GM19239 (cell line): ENCODE data around the gene PPP1R14C.

Experiments used
- DNase-seq: peaks from one replicate; pipeline ENCODE4 v3.0.0; 2011; ENCODE audit warnings: low spot score; ENCODE audit not compliant: insufficient read length
- FAIRE-seq: peaks from 2 replicates; lab custom pipeline; 2011; peaks lifted over from hg19 to GRCh38; lab: Jason Lieb, UNC

PPP1R14C gene

GRCh38 chr6:150282806-150283205 is 140.0 kb downstream of the PPP1R14C start:
- FAIRE-seq (no peak), DNase-seq (no peak)

- FAIRE-seq (no peak), DNase-seq (no peak)
Observed at GRCh38 chr6:150286460-150286859, 143.6 kb downstream of the PPP1R14C start.

DNA sequence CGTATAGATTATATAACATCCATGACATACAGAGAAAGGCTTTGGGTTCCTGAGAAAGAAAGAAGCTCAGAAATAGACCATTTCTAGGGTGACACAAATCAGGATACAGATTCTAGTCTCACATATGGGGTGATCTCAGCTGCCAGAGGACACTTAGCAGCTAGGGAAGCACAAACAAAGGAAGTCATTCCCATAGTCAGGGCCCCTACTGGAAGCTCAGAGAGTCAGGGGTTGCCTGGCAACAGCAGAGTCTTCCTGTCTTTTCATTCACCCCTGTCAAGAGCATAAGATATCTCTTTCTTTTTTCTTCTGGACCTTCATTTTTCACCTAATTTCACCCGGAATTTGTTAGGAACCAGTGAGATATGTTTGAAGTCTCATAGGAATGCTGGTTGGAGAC is 144.1 kb downstream of the PPP1R14C start:
- FAIRE-seq: no peak
- no peak for DNase-seq

- no peak for FAIRE-seq
- DNase-seq: no peak
Observed at GRCh38 chr6:150288456-150288855, 145.6 kb downstream of the PPP1R14C start.

DNA sequence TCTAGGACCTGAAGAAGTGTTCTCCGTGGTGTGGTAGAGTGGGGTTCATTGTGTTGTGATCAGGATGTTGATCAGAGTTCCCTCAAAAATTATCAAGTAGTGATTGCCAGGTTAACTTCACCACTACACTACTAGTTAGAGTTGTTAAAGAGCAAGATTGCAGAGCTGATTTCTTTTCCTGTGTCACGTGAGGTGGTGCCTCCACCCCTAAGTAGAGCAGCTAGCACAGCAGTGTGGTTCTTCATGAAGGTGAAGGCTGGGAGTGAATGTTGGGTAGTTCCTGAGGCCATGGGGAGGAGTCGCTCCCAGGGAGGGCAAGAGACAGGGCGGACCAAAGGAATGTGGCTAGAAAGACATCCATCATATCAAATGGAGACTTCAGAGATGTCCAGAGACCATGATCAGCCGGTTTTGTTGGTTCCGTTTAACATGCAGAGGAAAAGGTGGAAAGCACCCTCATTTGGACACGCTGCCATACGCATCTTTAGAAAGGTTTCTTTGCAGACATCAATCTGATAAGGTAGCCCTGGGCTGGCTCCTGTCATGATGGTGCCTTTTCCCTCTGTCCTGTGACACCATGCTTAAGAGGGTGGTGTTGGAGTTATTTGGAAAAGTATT is 146.7 kb downstream of the PPP1R14C start:
- DNase-seq: no peak
- no peak for FAIRE-seq

DNA sequence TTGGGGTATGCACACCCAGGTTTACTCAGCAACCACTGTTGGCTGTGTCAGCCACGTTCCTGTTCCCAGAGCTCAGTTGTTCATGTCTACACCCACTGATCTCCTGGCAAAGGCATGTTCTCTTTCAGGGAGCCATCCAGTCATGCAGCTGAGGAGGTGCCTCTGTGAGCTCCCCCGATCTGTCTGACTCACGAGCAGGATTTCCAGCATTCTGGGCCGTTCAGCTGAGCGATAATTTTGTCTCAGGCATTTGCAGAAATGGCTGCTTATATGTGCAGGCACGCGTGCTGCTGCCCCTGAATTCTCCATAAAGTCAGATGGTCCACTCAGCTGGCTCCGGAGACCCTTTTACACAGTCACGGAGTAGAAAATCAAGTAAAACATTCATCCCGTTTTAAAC is 147.6 kb downstream of the PPP1R14C start:
- DNase-seq (no peak), FAIRE-seq (no peak)

- FAIRE-seq (no peak), DNase-seq (no peak)
Observed at GRCh38 chr6:150291968-150292710, 149.3 kb downstream of the PPP1R14C start.

DNA sequence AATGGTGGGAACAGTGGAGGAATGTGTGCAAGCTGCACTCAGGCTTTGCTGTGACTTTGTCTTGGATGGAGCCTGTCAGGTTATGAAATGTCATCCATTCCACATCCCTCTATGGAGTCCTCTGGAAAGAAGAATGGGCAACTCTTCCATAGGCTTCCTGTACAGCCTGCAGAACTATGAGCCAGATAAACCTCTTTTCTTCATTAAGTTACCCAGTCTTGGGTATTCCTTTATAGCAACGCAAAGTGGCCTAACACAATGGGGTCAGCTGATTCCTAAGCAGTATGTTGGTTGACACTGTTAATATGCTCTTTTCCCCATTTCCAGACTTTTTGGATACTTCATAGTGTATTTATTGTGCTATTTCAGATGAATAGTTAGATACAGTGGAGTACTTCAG is 150.2 kb downstream of the PPP1R14C start:
- no peak for DNase-seq
- FAIRE-seq: no peak

GRCh38 chr6:150293423-150294173 is 150.8 kb downstream of the PPP1R14C start:
- no peak for FAIRE-seq

DNA sequence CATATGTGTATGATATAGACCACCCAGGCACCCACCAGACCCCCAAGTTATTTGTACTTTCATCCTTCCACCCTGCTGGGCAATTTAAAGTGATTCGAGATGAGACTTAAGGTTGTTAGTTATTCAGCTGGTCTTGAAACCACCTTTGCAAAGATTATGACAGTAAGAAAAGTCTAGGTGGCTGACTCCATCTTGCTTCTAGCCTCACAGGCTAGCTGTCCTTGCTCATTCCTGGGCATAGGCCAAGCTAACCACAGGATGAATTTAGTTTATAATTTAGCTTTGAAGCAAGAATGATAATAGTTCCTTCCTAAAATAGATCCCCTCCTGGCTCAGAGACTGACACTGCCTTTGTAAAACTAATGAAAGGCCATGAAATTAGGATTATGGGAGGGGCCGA is 154.0 kb downstream of the PPP1R14C start:
- DNase-seq (no peak), FAIRE-seq (no peak)

More at GRCh38 chr6:150293423-150294173, 150.8 kb downstream of the PPP1R14C start:
- DNase-seq: no peak

DNA sequence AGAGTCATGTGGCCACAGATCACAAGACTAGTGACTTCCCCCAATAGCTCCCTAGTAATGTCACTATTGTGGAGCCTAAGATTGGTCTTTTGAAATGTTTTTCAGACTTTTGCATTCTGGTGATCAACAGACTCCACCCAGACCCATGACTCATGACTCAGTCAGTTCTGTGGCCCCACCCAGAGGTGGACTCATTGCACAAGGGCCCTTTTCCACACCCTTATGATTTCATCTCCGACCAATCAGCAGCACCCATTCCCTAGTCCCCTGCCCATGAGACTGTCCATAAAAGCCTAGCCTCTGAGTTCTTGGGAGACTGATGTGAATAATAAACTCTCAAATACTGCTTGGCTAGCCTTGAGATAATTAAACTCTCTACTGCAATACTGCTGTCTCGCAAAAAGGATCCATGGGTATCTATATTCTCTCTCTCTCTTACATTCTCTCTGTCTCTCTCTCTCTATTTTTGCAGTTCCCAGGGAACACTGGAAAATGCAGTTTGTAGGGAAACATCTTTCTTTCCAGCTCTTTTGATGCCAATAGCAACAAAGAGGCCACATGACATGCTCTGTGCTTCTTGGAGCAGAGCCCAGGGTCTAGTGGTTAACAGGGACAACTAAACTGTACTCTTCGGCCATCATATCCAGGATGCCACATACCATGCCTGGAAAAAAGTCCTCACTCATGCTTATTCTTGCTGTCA is 154.6 kb downstream of the PPP1R14C start:
- DNase-seq: no peak

GRCh38 chr6:150298030-150298380 is 155.2 kb downstream of the PPP1R14C start:
- no peak for FAIRE-seq
- no peak for DNase-seq

More for the DNA sequence above, 154.6 kb downstream of the PPP1R14C start:
- no peak for FAIRE-seq

GRCh38 chr6:150298676-150299075 is 155.8 kb downstream of the PPP1R14C start:
- FAIRE-seq (no peak), DNase-seq (no peak)
